ENCODE data around the gene AMPH. TPM values are rescaled to one million over a fixed set of nuclear protein-coding genes. Genes with fewer than 3 reads are reported as not detected.
A peak's percentile ranks its signal among the peaks of the same experiment; 100 is the strongest.

AMPH gene
- total RNA-seq, 4 donors from 2014 or later = 2.3 to 14.7 (median 7.2) TPM

GRCh38 chr7:38453168-38453567, 178.0 kb downstream of the AMPH start:
- no peak for ATAC-seq
- Histone ChIP-seq H3K9me3 (no peaks in the 10 kb centered on the region), H3K4me3 (no peak overlapping the region), H3K27me3 (no peaks in the 10 kb centered on the region), H3K36me3 (no peaks in the 10 kb centered on the region), H3K4me1 (peaks cover 0 to 16% (median 3%) of the 10 kb centered on the region in 3 donors), H3K27ac (no peak overlapping the region)
- 13 to 20% methylated on average over 1 to 3 of the region's 3 CpGs for WGBS, 2 donors (ENCODE audit: low coverage in 1 of 2)
- TF ChIP-seq EP300 (IDR thresholded peaks at IDR 0.05) = no peak
- no peak for TF ChIP-seq POLR2AphosphoS5 (IDR thresholded peaks at IDR 0.05)
- no peak for TF ChIP-seq CTCF (IDR thresholded peaks at IDR 0.05)
- no peak for TF ChIP-seq POLR2A (IDR thresholded peaks at IDR 0.05)

GRCh38 chr7:38452681-38453108, 178.5 kb downstream of the AMPH start:
- Histone ChIP-seq H3K4me1 (peaks cover 0 to 21% (median 3%) of the 10 kb centered on the region in 3 donors), H3K4me3 (no peak overlapping the region), H3K27ac (no peak overlapping the region), H3K27me3 (no peaks in the 10 kb centered on the region), H3K9me3 (no peaks in the 10 kb centered on the region), H3K36me3 (no peaks in the 10 kb centered on the region)
- WGBS, 2 donors (ENCODE audit: low coverage in 1 of 2) = 14 to 17% methylated on average over 1 of the region's 1 CpG
- no peak for TF ChIP-seq EP300 (IDR thresholded peaks at IDR 0.05)
- no peak for TF ChIP-seq POLR2AphosphoS5 (IDR thresholded peaks at IDR 0.05)
- TF ChIP-seq POLR2A (IDR thresholded peaks at IDR 0.05) = no peak
- no peak for TF ChIP-seq CTCF (IDR thresholded peaks at IDR 0.05)
- ATAC-seq = no peak

GRCh38 chr7:38451840-38452239, 179.3 kb downstream of the AMPH start:
- no peaks in the 10 kb centered on the region for H3K27me3 ChIP-seq
- H3K9me3 ChIP-seq = no peaks in the 10 kb centered on the region
- H3K4me1 ChIP-seq = peaks cover 0 to 21% (median 3%) of the 10 kb centered on the region in 3 donors
- TF ChIP-seq CTCF (IDR thresholded peaks at IDR 0.05) (peak in 1 of 4 experiments; percentile 34), POLR2AphosphoS5 (IDR thresholded peaks at IDR 0.05) (no peak)
- no peaks in the 10 kb centered on the region for H3K36me3 ChIP-seq
- 3 to 8% methylated on average over 1 to 2 of the region's 2 CpGs for WGBS, 2 donors (ENCODE audit: low coverage in 1 of 2)
- H3K27ac ChIP-seq = no peak overlapping the region
- H3K4me3 ChIP-seq = no peak overlapping the region
- no peak for ATAC-seq

DNA sequence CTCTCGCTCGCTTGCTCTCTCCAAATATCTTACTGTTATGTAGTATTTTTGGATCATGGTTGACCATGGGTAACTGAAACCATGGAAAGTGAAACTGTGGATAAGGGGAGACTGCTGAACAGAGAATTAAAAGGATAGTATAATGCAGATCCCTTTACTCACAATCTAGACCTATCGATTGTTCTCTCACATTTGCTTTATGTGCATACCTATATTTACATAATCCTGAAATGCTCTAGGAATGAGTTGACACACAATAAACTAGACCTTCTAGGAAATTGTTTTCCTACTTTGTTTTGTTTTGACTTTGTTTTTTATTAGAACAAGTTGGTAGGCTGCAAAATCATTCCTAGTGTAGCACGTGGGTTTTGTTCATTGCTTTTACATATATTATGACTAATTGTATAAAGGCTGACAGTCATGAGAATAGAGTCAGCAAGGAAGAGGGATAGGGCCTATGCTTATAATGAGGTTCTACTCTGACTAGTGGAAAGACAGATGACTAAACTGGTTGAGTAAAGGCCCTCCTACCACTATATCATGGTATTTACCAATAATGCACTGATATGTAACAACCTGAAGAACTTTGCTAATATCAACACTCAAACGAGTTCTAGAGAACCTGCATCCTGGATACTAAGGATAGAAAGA, 182.5 kb downstream of the AMPH start:
- H3K9me3 ChIP-seq = no peaks in the 10 kb centered on the region
- no peak for ATAC-seq
- TF ChIP-seq POLR2AphosphoS5 (IDR thresholded peaks at IDR 0.05) = no peak
- TF ChIP-seq POLR2A (IDR thresholded peaks at IDR 0.05) = no peak

DNA sequence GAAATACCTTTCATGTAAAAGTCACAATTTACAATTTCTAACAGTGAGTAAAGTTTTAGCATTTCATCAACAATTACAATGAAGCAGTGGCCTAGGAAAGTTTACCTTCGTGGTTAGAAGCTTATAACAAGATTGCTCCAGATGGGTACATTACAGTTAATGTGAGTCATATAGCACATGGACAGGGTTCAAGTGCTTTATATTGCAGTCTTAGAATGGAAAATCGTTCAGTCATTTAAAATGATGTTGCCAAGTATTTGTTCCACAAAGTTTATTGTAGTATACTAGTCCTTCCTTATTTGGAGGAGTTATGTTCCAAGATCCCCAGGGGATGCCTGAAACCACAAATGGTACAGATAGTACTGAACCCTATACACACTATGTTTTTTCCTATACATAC, 183.1 kb downstream of the AMPH start:
- no peak for TF ChIP-seq CTCF (IDR thresholded peaks at IDR 0.05)
- 24 to 45% methylated on average over 1 to 2 of the region's 2 CpGs for WGBS, 2 donors (ENCODE audit: low coverage in 1 of 2)
- ATAC-seq = no peak

More for the DNA sequence above, 182.5 kb downstream of the AMPH start:
- Histone ChIP-seq H3K4me1 (peaks cover 0 to 21% (median 3%) of the 10 kb centered on the region in 3 donors), H3K36me3 (no peaks in the 10 kb centered on the region), H3K27ac (no peak overlapping the region), H3K4me3 (no peak overlapping the region), H3K27me3 (no peaks in the 10 kb centered on the region)
- 73 to 75% methylated on average over 5 of the region's 5 CpGs for WGBS, 2 donors (ENCODE audit: low coverage in 1 of 2)

More for the DNA sequence above, 183.1 kb downstream of the AMPH start:
- Histone ChIP-seq H3K27me3 (no peaks in the 10 kb centered on the region), H3K27ac (no peak overlapping the region), H3K9me3 (no peaks in the 10 kb centered on the region), H3K4me1 (peaks cover 0 to 17% (median 3%) of the 10 kb centered on the region in 3 donors), H3K36me3 (no peaks in the 10 kb centered on the region), H3K4me3 (no peak overlapping the region)

Data from gastroesophageal sphincter (tissue), 4 donors.